Sigmoid colon (tissue), 4 donors: ENCODE measurements around the gene CTTN.

Source experiments
- EP300 ChIP-seq, 4 donors: sonication (generic); formaldehyde crosslinking; IDR thresholded peaks; one replicate each; pipeline ENCODE4 v1.6.1; 2017; ENCODE audit warnings: antibody characterized with exemption in 4 of 4
- POLR2A ChIP-seq, 2 donors: fragments of 450-650 bp; IDR thresholded peaks; one replicate each; pipeline ENCODE4 v1.6.1; 2016; ENCODE audit warnings: antibody characterized with exemption in 2 of 2, mild to moderate bottlenecking in 2 of 2, moderate library complexity in 2 of 2
- POLR2AphosphoS5 ChIP-seq, 4 donors: sonication (generic); formaldehyde crosslinking; IDR thresholded peaks; one replicate each; pipeline ENCODE4 v1.6.1; 2017; ENCODE audit warnings: antibody characterized with exemption in 4 of 4
- TF ChIP-seq, protein P1 (sequence below), 4 experiments: fragments of 450-650 bp in 3 of 4; fragments of 200-600 bp in 1 of 4; IDR thresholded peaks; one replicate each; pipeline ENCODE4 v1.5.1; 2016 to 2019; ENCODE audit warnings: antibody characterized with exemption in 4 of 4, mild to moderate bottlenecking in 3 of 4, moderate library complexity in 2 of 4

DNA sequence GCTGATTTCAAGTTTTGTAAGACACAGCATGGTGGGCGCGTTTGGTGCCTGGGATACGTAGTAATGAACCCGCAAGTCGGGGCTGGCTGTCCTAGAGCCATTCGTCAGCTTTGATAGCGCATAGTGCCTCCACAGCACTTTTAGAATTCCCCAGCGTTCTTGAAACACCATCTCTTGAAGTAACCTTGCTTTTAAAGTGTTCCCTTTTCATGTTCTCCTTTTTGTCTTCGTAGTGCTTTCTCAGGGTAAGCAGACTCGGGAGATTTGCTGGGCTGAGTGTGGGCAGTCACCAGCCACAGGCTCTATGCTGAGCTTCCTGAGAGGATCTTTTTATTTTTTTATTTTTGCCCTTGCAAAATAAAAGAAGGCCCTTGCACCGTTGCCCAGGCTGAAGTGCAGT is 39.6 kb upstream of the CTTN start:
- TF ChIP-seq, protein P1, sequence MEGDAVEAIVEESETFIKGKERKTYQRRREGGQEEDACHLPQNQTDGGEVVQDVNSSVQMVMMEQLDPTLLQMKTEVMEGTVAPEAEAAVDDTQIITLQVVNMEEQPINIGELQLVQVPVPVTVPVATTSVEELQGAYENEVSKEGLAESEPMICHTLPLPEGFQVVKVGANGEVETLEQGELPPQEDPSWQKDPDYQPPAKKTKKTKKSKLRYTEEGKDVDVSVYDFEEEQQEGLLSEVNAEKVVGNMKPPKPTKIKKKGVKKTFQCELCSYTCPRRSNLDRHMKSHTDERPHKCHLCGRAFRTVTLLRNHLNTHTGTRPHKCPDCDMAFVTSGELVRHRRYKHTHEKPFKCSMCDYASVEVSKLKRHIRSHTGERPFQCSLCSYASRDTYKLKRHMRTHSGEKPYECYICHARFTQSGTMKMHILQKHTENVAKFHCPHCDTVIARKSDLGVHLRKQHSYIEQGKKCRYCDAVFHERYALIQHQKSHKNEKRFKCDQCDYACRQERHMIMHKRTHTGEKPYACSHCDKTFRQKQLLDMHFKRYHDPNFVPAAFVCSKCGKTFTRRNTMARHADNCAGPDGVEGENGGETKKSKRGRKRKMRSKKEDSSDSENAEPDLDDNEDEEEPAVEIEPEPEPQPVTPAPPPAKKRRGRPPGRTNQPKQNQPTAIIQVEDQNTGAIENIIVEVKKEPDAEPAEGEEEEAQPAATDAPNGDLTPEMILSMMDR (IDR thresholded peaks at IDR 0.05), result no peak
- TF ChIP-seq EP300 (IDR thresholded peaks at IDR 0.05) (no peak), POLR2AphosphoS5 (IDR thresholded peaks at IDR 0.05) (no peak), POLR2A (IDR thresholded peaks at IDR 0.05) (no peak)
